ENCODE data around the gene CALM1.

Gene CALM1

DNA sequence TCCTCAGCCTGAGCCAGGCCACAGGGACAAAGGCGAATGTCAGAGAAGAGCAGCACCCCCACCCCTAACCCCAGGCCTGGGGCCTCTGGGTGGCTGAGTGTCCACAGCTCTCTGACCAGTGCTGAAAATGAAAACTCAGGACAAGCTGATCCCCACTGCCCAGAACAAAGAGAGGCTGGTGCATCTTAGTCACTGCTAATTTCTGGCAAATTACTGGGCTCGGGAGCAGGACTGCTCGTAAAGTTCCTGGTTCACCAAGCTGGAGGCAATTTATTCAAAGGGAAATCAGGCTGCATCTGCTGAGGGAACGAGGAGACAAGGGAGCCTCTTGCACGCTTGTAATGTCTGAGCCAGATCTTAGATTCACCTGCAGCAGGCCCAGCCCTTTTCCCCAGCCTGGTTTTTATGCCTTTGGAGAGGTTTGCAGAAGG is 43.2 kb downstream of the CALM1 start:
- ChIA-PET POLR2A (no interaction called here), CTCF (interaction anchor here (0.6 kb wide), 1 partner anchor 659 kb away, joined by 3 read pairs; no protein-coding TSS in a partner anchor)
- H3K4me3 ChIP-seq (ENCODE audit: low read depth, low read length) = no peak overlapping the region

DNA sequence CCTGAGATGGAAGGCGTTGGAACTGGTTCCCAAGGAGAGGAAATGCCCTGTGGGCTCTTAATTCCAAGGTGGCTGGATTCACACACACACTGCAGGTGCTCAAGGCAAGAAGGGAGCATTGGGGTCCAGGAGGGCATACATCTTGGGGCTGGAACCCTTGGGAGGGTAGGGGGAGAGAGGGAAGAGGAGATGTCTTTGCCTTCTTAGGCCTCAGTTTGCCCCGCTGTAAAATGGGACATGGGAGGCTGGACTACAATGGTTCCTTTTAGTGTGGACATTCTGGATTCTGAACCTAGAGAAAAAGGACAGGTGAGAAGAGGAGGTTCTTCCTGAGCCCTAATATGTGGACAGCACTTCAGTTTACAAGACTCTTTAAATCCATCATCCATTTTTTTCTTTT is 43.8 kb downstream of the CALM1 start:
- H3K27ac ChIP-seq (ENCODE audit: extremely low read depth, low read depth, low read length) = no peak overlapping the region
- H3K4me1 ChIP-seq (ENCODE audit: control insufficient read depth, insufficient read depth, low read length) = no peaks in the 10 kb centered on the region
- no peaks in the 10 kb centered on the region for H3K9me3 ChIP-seq (ENCODE audit: control insufficient read depth, insufficient read depth, low read depth, low read length)
- H3K36me3 ChIP-seq (ENCODE audit: control insufficient read depth in 2 of 2, insufficient read depth in 1 of 2, low read length in 2 of 2) = no peaks in the 10 kb centered on the region
- no peak overlapping the region for H3K4me3 ChIP-seq (ENCODE audit: low read depth, low read length)
- POLR2A ChIA-PET = no interaction called here
- TF ChIP-seq ZNF155 (tag by site-specific recombination; IDR thresholded peaks at IDR 0.05) (no peak), ZFHX2 (tag by site-specific recombination; conservative IDR thresholded peaks at IDR 0.05) (0 out of 2 replicates have a peak, but pooled peaks have one; percentile 0)
- CTCF ChIA-PET = interaction anchor here (0.6 to 0.7 kb wide), 2 partner anchors 114 to 658 kb away, joined by 3 read pairs; no protein-coding TSS in a partner anchor

More for the DNA sequence above, 43.2 kb downstream of the CALM1 start:
- Histone ChIP-seq H3K9me3 (ENCODE audit: control insufficient read depth, insufficient read depth, low read depth, low read length) (no peaks in the 10 kb centered on the region), H3K27ac (ENCODE audit: extremely low read depth, low read depth, low read length) (no peak overlapping the region), H3K36me3 (ENCODE audit: control insufficient read depth in 2 of 2, insufficient read depth in 1 of 2, low read length in 2 of 2) (no peaks in the 10 kb centered on the region), H3K4me1 (ENCODE audit: control insufficient read depth, insufficient read depth, low read length) (no peaks in the 10 kb centered on the region)
- no peak for TF ChIP-seq SP7 (tag by site-specific recombination; IDR thresholded peaks at IDR 0.05)

DNA sequence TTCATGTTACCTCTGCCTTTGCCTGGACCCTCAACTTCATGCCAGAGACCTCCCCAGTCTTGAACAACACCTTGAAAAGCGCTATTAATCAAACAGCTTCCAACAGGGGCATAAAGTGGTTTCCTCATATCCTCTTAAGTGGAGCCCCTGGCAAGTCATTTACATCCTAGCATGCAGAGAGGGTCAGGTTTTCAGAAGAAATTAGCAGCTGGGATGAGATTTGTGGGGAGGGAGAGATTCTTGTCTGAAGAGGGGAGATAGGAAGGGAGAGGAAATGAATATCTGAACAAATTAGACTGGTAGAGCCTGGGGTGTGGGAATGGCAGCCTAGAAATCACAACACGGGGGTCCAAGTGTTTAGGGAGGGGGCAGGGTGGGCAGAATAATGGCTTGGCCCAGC is 45.6 kb downstream of the CALM1 start:
- H3K4me1 ChIP-seq (ENCODE audit: control insufficient read depth, insufficient read depth, low read length) = no peaks in the 10 kb centered on the region
- no peaks in the 10 kb centered on the region for H3K9me3 ChIP-seq (ENCODE audit: control insufficient read depth, insufficient read depth, low read depth, low read length)
- ChIA-PET CTCF (no interaction called here), POLR2A (no interaction called here)
- H3K36me3 ChIP-seq (ENCODE audit: control insufficient read depth in 2 of 2, insufficient read depth in 1 of 2, low read length in 2 of 2) = no peaks in the 10 kb centered on the region
- no peak overlapping the region for H3K27ac ChIP-seq (ENCODE audit: extremely low read depth, low read depth, low read length)
- no peak overlapping the region for H3K4me3 ChIP-seq (ENCODE audit: low read depth, low read length)
- TF ChIP-seq, protein P1, sequence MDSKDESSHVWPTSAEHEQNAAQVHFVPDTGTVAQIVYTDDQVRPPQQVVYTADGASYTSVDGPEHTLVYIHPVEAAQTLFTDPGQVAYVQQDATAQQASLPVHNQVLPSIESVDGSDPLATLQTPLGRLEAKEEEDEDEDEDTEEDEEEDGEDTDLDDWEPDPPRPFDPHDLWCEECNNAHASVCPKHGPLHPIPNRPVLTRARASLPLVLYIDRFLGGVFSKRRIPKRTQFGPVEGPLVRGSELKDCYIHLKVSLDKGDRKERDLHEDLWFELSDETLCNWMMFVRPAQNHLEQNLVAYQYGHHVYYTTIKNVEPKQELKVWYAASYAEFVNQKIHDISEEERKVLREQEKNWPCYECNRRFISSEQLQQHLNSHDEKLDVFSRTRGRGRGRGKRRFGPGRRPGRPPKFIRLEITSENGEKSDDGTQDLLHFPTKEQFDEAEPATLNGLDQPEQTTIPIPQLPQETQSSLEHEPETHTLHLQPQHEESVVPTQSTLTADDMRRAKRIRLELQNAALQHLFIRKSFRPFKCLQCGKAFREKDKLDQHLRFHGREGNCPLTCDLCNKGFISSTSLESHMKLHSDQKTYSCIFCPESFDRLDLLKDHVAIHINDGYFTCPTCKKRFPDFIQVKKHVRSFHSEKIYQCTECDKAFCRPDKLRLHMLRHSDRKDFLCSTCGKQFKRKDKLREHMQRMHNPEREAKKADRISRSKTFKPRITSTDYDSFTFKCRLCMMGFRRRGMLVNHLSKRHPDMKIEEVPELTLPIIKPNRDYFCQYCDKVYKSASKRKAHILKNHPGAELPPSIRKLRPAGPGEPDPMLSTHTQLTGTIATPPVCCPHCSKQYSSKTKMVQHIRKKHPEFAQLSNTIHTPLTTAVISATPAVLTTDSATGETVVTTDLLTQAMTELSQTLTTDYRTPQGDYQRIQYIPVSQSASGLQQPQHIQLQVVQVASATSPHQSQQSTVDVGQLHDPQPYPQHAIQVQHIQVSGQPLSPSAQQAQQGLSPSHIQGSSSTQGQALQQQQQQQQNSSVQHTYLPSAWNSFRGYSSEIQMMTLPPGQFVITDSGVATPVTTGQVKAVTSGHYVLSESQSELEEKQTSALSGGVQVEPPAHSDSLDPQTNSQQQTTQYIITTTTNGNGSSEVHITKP (tag by site-specific recombination; IDR thresholded peaks at IDR 0.05) = no peak
- TF ChIP-seq SP3 (tag by site-specific recombination; IDR thresholded peaks at IDR 0.05) = no peak
- no peak for TF ChIP-seq FEZF1 (tag by site-specific recombination; IDR thresholded peaks at IDR 0.05)
- TF ChIP-seq YY1 (tag by site-specific recombination; IDR thresholded peaks at IDR 0.05) = no peak
- TF ChIP-seq, protein P2, sequence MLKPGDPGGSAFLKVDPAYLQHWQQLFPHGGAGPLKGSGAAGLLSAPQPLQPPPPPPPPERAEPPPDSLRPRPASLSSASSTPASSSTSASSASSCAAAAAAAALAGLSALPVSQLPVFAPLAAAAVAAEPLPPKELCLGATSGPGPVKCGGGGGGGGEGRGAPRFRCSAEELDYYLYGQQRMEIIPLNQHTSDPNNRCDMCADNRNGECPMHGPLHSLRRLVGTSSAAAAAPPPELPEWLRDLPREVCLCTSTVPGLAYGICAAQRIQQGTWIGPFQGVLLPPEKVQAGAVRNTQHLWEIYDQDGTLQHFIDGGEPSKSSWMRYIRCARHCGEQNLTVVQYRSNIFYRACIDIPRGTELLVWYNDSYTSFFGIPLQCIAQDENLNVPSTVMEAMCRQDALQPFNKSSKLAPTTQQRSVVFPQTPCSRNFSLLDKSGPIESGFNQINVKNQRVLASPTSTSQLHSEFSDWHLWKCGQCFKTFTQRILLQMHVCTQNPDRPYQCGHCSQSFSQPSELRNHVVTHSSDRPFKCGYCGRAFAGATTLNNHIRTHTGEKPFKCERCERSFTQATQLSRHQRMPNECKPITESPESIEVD (tag by site-specific recombination; IDR thresholded peaks at IDR 0.05) = no peak
- TF ChIP-seq, protein P3, sequence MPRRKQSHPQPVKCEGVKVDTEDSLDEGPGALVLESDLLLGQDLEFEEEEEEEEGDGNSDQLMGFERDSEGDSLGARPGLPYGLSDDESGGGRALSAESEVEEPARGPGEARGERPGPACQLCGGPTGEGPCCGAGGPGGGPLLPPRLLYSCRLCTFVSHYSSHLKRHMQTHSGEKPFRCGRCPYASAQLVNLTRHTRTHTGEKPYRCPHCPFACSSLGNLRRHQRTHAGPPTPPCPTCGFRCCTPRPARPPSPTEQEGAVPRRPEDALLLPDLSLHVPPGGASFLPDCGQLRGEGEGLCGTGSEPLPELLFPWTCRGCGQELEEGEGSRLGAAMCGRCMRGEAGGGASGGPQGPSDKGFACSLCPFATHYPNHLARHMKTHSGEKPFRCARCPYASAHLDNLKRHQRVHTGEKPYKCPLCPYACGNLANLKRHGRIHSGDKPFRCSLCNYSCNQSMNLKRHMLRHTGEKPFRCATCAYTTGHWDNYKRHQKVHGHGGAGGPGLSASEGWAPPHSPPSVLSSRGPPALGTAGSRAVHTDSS (tag by site-specific recombination; IDR thresholded peaks at IDR 0.05) = no peak
- TF ChIP-seq, protein P4, sequence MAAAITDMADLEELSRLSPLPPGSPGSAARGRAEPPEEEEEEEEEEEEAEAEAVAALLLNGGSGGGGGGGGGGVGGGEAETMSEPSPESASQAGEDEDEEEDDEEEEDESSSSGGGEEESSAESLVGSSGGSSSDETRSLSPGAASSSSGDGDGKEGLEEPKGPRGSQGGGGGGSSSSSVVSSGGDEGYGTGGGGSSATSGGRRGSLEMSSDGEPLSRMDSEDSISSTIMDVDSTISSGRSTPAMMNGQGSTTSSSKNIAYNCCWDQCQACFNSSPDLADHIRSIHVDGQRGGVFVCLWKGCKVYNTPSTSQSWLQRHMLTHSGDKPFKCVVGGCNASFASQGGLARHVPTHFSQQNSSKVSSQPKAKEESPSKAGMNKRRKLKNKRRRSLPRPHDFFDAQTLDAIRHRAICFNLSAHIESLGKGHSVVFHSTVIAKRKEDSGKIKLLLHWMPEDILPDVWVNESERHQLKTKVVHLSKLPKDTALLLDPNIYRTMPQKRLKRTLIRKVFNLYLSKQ (tag by site-specific recombination; IDR thresholded peaks at IDR 0.05; ENCODE audit: borderline replicate concordance) = no peak
- no peak for TF ChIP-seq SCRT2 (tag by site-specific recombination; IDR thresholded peaks at IDR 0.05)
- TF ChIP-seq GLIS2 (tag by site-specific recombination; IDR thresholded peaks at IDR 0.05) = no peak
- no peak for TF ChIP-seq ZNF791 (tag by site-specific recombination; IDR thresholded peaks at IDR 0.05)
- no peak for TF ChIP-seq ZNF416 (tag by site-specific recombination; IDR thresholded peaks at IDR 0.05)
- no peak for TF ChIP-seq ZNF423 (tag by site-specific recombination; IDR thresholded peaks at IDR 0.05)
- TF ChIP-seq ZNF341 (tag by site-specific recombination; IDR thresholded peaks at IDR 0.05; ENCODE audit: low read depth) = no peak
- TF ChIP-seq ZNF121 (tag by site-specific recombination; IDR thresholded peaks at IDR 0.05) = no peak
- no peak for TF ChIP-seq ZNF23 (tag by site-specific recombination; IDR thresholded peaks at IDR 0.05; ENCODE audit: borderline replicate concordance)

Data from HEK293 (cell line).